H54 (cell line): Measurements from ENCODE around the gene IRAK2.
"Not testable (repeated sequence)": the region's sequence is repeated elsewhere in the genome, so short reads cannot be mapped to it uniquely, and the experiment has no call there.

ENCODE experiments used
- DNase-seq: peaks from one replicate; pipeline ENCODE4 v3.0.0; 2011; ENCODE audit warnings: low spot score, mixed read lengths; ENCODE audit not compliant: insufficient read length
- FAIRE-seq: peaks from 3 replicates; lab custom pipeline; 2011; peaks lifted over from hg19 to GRCh38; lab: Jason Lieb, UNC
- POLR2A ChIP-seq: IDR thresholded peaks from 2 replicates; pipeline ENCODE4 v1.6.1; 2011; ENCODE audit warnings: low read depth, mild to moderate bottlenecking, low read length

Gene IRAK2

GRCh38 chr3:10149226-10149625 lies 15.5 kb upstream of the IRAK2 start:
- TF ChIP-seq POLR2A: no peak
- FAIRE-seq (no peak), DNase-seq (no peak)

GRCh38 chr3:10150987-10151386 lies 13.7 kb upstream of the IRAK2 start:
- no peak for FAIRE-seq

GRCh38 chr3:10154335-10155122 lies 10.2 kb upstream of the IRAK2 start:
- no peak for FAIRE-seq
- TF ChIP-seq POLR2A: no peak
- no peak for DNase-seq

More at GRCh38 chr3:10150987-10151386, 13.7 kb upstream of the IRAK2 start:
- DNase-seq: no peak
- no peak for TF ChIP-seq POLR2A

GRCh38 chr3:10155123-10155472 lies 9.6 kb upstream of the IRAK2 start:
- no peak for TF ChIP-seq POLR2A
- DNase-seq: no peak
- no peak for FAIRE-seq

GRCh38 chr3:10155658-10156057 lies 9.1 kb upstream of the IRAK2 start:
- DNase-seq (no peak), FAIRE-seq (no peak)
- TF ChIP-seq POLR2A: no peak

GRCh38 chr3:10157031-10157430 lies 7.7 kb upstream of the IRAK2 start:
- no peak for DNase-seq
- FAIRE-seq: no peak
- TF ChIP-seq POLR2A: no peak

GRCh38 chr3:10158555-10158954 lies 6.2 kb upstream of the IRAK2 start:
- FAIRE-seq, DNase-seq: not testable (repeated sequence)

GRCh38 chr3:10160346-10160745 lies 4.4 kb upstream of the IRAK2 start:
- no peak for TF ChIP-seq POLR2A
- no peak for FAIRE-seq
- no peak for DNase-seq

- DNase-seq (no peak), FAIRE-seq (no peak)
- no peak for TF ChIP-seq POLR2A
Observed at GRCh38 chr3:10160925-10161324, 3.8 kb upstream of the IRAK2 start.

GRCh38 chr3:10162185-10162584 lies 2.5 kb upstream of the IRAK2 start:
- DNase-seq: no peak
- no peak for TF ChIP-seq POLR2A
- no peak for FAIRE-seq

- not testable (repeated sequence) for DNase-seq, FAIRE-seq
Observed at GRCh38 chr3:10164201-10164545, 546 bp upstream of the IRAK2 start.

GRCh38 chr3:10166213-10166604 lies 1.5 kb downstream of the IRAK2 start:
- no peak for FAIRE-seq
- no peak for DNase-seq
- no peak for TF ChIP-seq POLR2A

- FAIRE-seq: no peak
- no peak for TF ChIP-seq POLR2A
- no peak for DNase-seq
Observed at GRCh38 chr3:10169000-10169496, 4.3 kb downstream of the IRAK2 start.

- no peak for DNase-seq
- FAIRE-seq: no peak
- TF ChIP-seq POLR2A: no peak
Observed at GRCh38 chr3:10170915-10171478, 6.3 kb downstream of the IRAK2 start.
